CD4-positive, alpha-beta T cell treated with Interferon gamma for 1 hour (primary cell): ENCODE measurements around the gene UBE2QL1.

ENCODE experiments used
- DNase-seq: peaks from one replicate; pipeline ENCODE4 v3.0.0-alpha.2; 2020

Gene UBE2QL1

GRCh38 chr5:6430418-6431028 lies 18.1 kb upstream of the UBE2QL1 start:
- DNase-seq = no peak

GRCh38 chr5:6431214-6432195 lies 17.2 kb upstream of the UBE2QL1 start:
- no peak for DNase-seq

- no peak for DNase-seq
These were observed 16.5 kb upstream of the UBE2QL1 start for GRCh38 chr5:6432206-6432605.

GRCh38 chr5:6434731-6435130 lies 13.9 kb upstream of the UBE2QL1 start:
- no peak for DNase-seq

GRCh38 chr5:6435356-6435755 lies 13.3 kb upstream of the UBE2QL1 start:
- no peak for DNase-seq

GRCh38 chr5:6436715-6437331 lies 11.8 kb upstream of the UBE2QL1 start:
- DNase-seq = no peak

- DNase-seq = no peak
These were observed 8.8 kb upstream of the UBE2QL1 start for GRCh38 chr5:6439588-6440550.

GRCh38 chr5:6442333-6442732 lies 6.3 kb upstream of the UBE2QL1 start:
- no peak for DNase-seq

GRCh38 chr5:6443326-6443725 lies 5.3 kb upstream of the UBE2QL1 start:
- DNase-seq = no peak

GRCh38 chr5:6446042-6446441 lies 2.6 kb upstream of the UBE2QL1 start:
- DNase-seq = no peak

GRCh38 chr5:6446626-6447309 lies 1.9 kb upstream of the UBE2QL1 start:
- no peak for DNase-seq

- no peak for DNase-seq
These were observed 1.1 kb upstream of the UBE2QL1 start for GRCh38 chr5:6447384-6448140.

- DNase-seq = no peak
These were observed 543 bp upstream of the UBE2QL1 start for GRCh38 chr5:6448141-6448491.

- DNase-seq = no peak
These were observed 953 bp downstream of the UBE2QL1 start for GRCh38 chr5:6449465-6450158.

GRCh38 chr5:6450319-6450833 lies 1.7 kb downstream of the UBE2QL1 start:
- DNase-seq = no peak

GRCh38 chr5:6452622-6453504 lies 4.2 kb downstream of the UBE2QL1 start:
- no peak for DNase-seq

GRCh38 chr5:6453937-6454560 lies 5.4 kb downstream of the UBE2QL1 start:
- DNase-seq = no peak

GRCh38 chr5:6454628-6455053 lies 6.0 kb downstream of the UBE2QL1 start:
- DNase-seq = no peak
